PFSK-1 (cell line): ENCODE data around the gene CD22.

ENCODE experiments used
- FOXP2 ChIP-seq: optimal IDR thresholded peaks from 2 replicates; pipeline ENCODE3; 2011; ENCODE audit warnings: borderline replicate concordance, control low read depth, inconsistent platforms; ENCODE audit not compliant: insufficient read depth; ENCODE audit errors: extremely low read length, extremely low read depth
- POLR2AphosphoS5 ChIP-seq: IDR thresholded peaks from 2 replicates; pipeline ENCODE4 v1.6.1; 2012; ENCODE audit warnings: low read depth, mild to moderate bottlenecking, control low read depth, low read length, moderate library complexity
- SIN3A ChIP-seq: IDR thresholded peaks from 2 replicates; pipeline ENCODE4 v1.6.1; 2012; ENCODE audit warnings: mild to moderate bottlenecking, low read length, moderate library complexity, borderline replicate concordance; ENCODE audit not compliant: insufficient read depth
- TAF1 ChIP-seq: IDR thresholded peaks from 2 replicates; pipeline ENCODE4 v1.6.1; 2012; ENCODE audit warnings: low read length, control low read depth, borderline replicate concordance; ENCODE audit not compliant: insufficient read depth
- TF ChIP-seq, protein P1 (sequence below), 2 experiments: IDR thresholded peaks; 2 replicates each; pipeline versions ENCODE4 v1.6.1 to v1.8.0; 2011 to 2012; ENCODE audit warnings: low read depth in 2 of 2, low read length in 2 of 2, control low read depth in 1 of 2, inconsistent platforms in 1 of 2, mild to moderate bottlenecking in 1 of 2, moderate library complexity in 1 of 2; ENCODE audit not compliant: insufficient read depth in 1 of 2

CD22 gene

DNA sequence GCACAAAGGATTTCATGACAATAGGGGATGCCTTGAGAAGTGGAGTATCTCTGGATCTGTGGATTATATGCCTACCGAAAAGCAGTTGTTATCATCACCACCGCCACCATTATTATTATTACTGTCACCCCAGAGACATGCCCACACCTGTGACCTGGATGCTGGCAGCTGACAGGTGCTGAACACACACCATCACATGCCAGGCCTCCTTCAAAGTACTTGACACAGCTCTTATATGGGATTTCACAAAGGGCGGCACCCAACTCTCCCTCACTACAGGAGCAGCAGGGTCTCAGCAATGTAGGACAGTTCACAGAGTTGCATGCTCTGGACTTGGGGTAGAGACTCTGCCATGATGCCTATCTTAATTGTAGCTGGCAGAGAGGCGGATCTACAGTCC lies 36.3 kb downstream of the CD22 start:
- TF ChIP-seq, protein P1, sequence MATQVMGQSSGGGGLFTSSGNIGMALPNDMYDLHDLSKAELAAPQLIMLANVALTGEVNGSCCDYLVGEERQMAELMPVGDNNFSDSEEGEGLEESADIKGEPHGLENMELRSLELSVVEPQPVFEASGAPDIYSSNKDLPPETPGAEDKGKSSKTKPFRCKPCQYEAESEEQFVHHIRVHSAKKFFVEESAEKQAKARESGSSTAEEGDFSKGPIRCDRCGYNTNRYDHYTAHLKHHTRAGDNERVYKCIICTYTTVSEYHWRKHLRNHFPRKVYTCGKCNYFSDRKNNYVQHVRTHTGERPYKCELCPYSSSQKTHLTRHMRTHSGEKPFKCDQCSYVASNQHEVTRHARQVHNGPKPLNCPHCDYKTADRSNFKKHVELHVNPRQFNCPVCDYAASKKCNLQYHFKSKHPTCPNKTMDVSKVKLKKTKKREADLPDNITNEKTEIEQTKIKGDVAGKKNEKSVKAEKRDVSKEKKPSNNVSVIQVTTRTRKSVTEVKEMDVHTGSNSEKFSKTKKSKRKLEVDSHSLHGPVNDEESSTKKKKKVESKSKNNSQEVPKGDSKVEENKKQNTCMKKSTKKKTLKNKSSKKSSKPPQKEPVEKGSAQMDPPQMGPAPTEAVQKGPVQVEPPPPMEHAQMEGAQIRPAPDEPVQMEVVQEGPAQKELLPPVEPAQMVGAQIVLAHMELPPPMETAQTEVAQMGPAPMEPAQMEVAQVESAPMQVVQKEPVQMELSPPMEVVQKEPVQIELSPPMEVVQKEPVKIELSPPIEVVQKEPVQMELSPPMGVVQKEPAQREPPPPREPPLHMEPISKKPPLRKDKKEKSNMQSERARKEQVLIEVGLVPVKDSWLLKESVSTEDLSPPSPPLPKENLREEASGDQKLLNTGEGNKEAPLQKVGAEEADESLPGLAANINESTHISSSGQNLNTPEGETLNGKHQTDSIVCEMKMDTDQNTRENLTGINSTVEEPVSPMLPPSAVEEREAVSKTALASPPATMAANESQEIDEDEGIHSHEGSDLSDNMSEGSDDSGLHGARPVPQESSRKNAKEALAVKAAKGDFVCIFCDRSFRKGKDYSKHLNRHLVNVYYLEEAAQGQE (IDR thresholded peaks at IDR 0.05; ENCODE audit: insufficient read depth in 1 of 2, low read depth in 2 of 2, low read length in 2 of 2), result no peak
- TF ChIP-seq FOXP2 (no peak), POLR2AphosphoS5 (no peak), TAF1 (no peak), SIN3A (no peak)

DNA sequence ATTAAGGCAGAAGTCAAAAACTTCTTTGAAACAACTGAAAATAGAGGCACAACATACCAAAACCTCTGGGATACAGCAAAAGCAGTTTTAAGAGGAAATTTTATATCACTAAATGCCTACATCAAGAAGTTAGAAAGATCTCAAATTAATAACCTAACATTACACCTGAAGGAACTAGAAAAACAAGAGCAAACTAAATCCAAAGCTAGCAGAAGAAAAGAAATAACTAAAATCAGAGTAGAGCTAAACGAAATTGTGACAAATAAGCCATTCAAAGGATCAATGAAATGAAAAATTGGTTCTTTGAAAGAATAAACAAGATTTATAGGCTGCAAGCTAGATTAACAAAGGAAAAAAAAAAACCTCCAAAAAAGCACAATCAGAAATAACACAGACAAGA lies 39.4 kb downstream of the CD22 start:
- TF ChIP-seq POLR2AphosphoS5 (no peak), FOXP2 (no peak), SIN3A (no peak), TAF1 (no peak)
- TF ChIP-seq, protein P1 (IDR thresholded peaks at IDR 0.05; ENCODE audit: insufficient read depth in 1 of 2, low read depth in 2 of 2, low read length in 2 of 2), result no peak

DNA sequence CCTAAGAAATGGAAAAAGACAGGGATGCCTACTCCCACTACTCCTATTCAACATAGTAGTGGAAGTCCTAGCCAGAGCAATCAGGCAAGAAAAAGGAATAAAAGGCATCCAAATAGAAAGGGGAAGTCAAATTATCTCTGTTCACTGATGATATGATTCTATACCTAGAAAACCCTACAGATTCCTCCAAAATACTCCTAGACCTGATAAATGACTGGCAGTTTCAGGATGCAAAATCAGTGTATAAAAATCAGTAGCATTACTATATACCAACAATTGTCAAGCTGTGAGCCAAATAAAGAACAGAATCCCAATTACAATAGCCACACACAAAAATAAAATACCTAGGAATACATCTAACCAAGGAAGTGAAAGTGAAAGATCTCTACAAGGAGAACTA lies 40.5 kb downstream of the CD22 start:
- TF ChIP-seq FOXP2 (no peak), TAF1 (no peak), SIN3A (no peak), POLR2AphosphoS5 (no peak)
- TF ChIP-seq, protein P1 (IDR thresholded peaks at IDR 0.05; ENCODE audit: insufficient read depth in 1 of 2, low read depth in 2 of 2, low read length in 2 of 2), result no peak

DNA sequence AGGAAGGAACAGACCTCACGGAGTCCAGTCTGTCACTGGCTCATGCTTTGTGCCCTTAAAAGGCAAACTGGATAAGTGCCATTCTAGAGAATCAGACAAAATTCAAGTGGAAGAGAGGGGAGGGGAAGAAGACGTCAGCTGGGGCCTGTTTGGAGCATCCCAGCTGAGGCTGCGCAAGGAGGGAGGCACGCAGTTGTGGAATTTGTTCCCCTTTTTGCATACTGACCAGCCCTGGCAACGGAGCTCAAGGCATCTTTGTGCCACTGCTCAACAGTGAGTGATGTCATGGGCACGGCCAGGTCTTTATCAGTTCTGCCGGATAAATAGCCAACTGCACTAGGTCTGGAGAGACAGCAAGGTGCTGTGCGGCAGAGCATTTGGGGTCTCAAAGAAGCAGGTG lies 41.7 kb downstream of the CD22 start, which contains the start of gene GPR42:
Gene GPR42, plus strand, starts transcription at position 347 of the 400 bp plus-strand sequence. CDS start 292 bp downstream, outside the sequence.
- no peak for TF ChIP-seq POLR2AphosphoS5
- TF ChIP-seq TAF1, result no peak
- no peak for TF ChIP-seq FOXP2
- TF ChIP-seq SIN3A, result no peak

- TF ChIP-seq SIN3A (no peak), FOXP2 (no peak), TAF1 (no peak), POLR2AphosphoS5 (no peak)
- TF ChIP-seq, protein P1 (IDR thresholded peaks at IDR 0.05; ENCODE audit: insufficient read depth in 1 of 2, low read depth in 2 of 2, low read length in 2 of 2), result no peak
Observed at GRCh38 chr19:35373492-35373891, 44.5 kb downstream of the CD22 start.
